Erythroblast (primary cell): ENCODE data around the gene INSRR.

Source experiments
- DNase-seq, 2 experiments: peaks; one replicate each; lab custom pipeline; 2025; lab: John Stamatoyannopoulos, UW
- GATA1 ChIP-seq: IDR thresholded peaks from 2 replicates; pipeline ENCODE4 v1.6.1; 2011; ENCODE audit warnings: low read depth, mild to moderate bottlenecking, control low read depth, low read length, moderate library complexity
- POLR2A ChIP-seq: IDR thresholded peaks from 2 replicates; pipeline ENCODE4 v1.6.1; 2011; ENCODE audit warnings: mild to moderate bottlenecking, low read length

The INSRR gene

GRCh38 chr1:156809711-156810366, 49.1 kb downstream of the INSRR start:
- no peak for DNase-seq
- TF ChIP-seq POLR2A (no peak), GATA1 (no peak)

- no peak for DNase-seq
- no peak for TF ChIP-seq POLR2A
- TF ChIP-seq GATA1 = no peak
These were observed 49.6 kb downstream of the INSRR start for GRCh38 chr1:156809281-156809680.

GRCh38 chr1:156808186-156809030, 50.5 kb downstream of the INSRR start:
- no peak for TF ChIP-seq GATA1
- no peak for TF ChIP-seq POLR2A
- no peak for DNase-seq

- TF ChIP-seq POLR2A (no peak), GATA1 (no peak)
- no peak for DNase-seq
These were observed 51.3 kb downstream of the INSRR start for GRCh38 chr1:156807627-156808026.

GRCh38 chr1:156806512-156807440, 52.1 kb downstream of the INSRR start:
- peak in 1 of 2 experiments; percentile 9 for DNase-seq

GRCh38 chr1:156805766-156806511, 53.0 kb downstream of the INSRR start:
- TF ChIP-seq POLR2A (peak; percentile 30), GATA1 (no peak)
- DNase-seq = no peak

More at GRCh38 chr1:156806512-156807440, 52.1 kb downstream of the INSRR start:
- TF ChIP-seq POLR2A (no peak), GATA1 (no peak)

GRCh38 chr1:156804572-156805243, 54.2 kb downstream of the INSRR start:
- TF ChIP-seq GATA1 = no peak
- peak; percentile 22 for TF ChIP-seq POLR2A
- no peak for DNase-seq

GRCh38 chr1:156804026-156804425, 54.9 kb downstream of the INSRR start:
- no peak for DNase-seq
- TF ChIP-seq GATA1 (no peak), POLR2A (no peak)

GRCh38 chr1:156803086-156803851, 55.6 kb downstream of the INSRR start:
- no peak for DNase-seq

GRCh38 chr1:156802421-156802935, 56.4 kb downstream of the INSRR start:
- DNase-seq = no peak
- no peak for TF ChIP-seq POLR2A
- no peak for TF ChIP-seq GATA1

More at GRCh38 chr1:156803086-156803851, 55.6 kb downstream of the INSRR start:
- TF ChIP-seq POLR2A = no peak
- no peak for TF ChIP-seq GATA1

GRCh38 chr1:156801409-156802121, 57.4 kb downstream of the INSRR start:
- no peak for TF ChIP-seq POLR2A
- no peak for TF ChIP-seq GATA1
- DNase-seq = no peak
